HEK293T (cell line): ENCODE data around the gene NOL9.

ENCODE experiments used
- CTCF ChIA-PET: fragments of 350-600 bp; formaldehyde crosslinking; extraction: SDS; loops from one replicate; lab custom pipeline; 2021; ENCODE audit warnings: antibody characterized with exemption, inconsistent platforms; lab: Yijun Ruan, JAX
- POLR2A ChIA-PET: fragments of 350-600 bp; formaldehyde crosslinking; extraction: SDS; loops from one replicate; lab custom pipeline; 2020; ENCODE audit warnings: antibody characterized with exemption, inconsistent platforms; lab: Yijun Ruan, JAX
- DNase-seq: peaks from one replicate; pipeline ENCODE4 v3.0.0; 2012; ENCODE audit warnings: mixed read lengths; ENCODE audit errors: extremely low spot score
- ARNT ChIP-seq: fragments of 450-650 bp; IDR thresholded peaks from 2 replicates; pipeline ENCODE4 v1.6.1; 2017; ENCODE audit warnings: mild to moderate bottlenecking
- BHLHE40 ChIP-seq: fragments of 450-650 bp; IDR thresholded peaks from 2 replicates; pipeline ENCODE4 v1.6.1; 2016; ENCODE audit warnings: mild to moderate bottlenecking, moderate library complexity, borderline replicate concordance
- CTBP1 ChIP-seq: fragments of 450-650 bp; IDR thresholded peaks from 2 replicates; pipeline ENCODE4 v1.6.1; 2016; ENCODE audit warnings: borderline replicate concordance
- ELF4 ChIP-seq: fragments of 450-650 bp; IDR thresholded peaks from 2 replicates; pipeline ENCODE4 v1.6.1; 2017; ENCODE audit warnings: antibody characterized with exemption
- FOXA1 ChIP-seq: fragments of 450-650 bp; IDR thresholded peaks from 2 replicates; pipeline ENCODE4 v1.6.1; 2016; ENCODE audit warnings: mild to moderate bottlenecking
- FOXK2 ChIP-seq: fragments of 450-650 bp; IDR thresholded peaks from 2 replicates; pipeline ENCODE4 v1.6.1; 2016; ENCODE audit warnings: mild to moderate bottlenecking
- FOXM1 ChIP-seq: fragments of 450-650 bp; IDR thresholded peaks from 2 replicates; pipeline ENCODE4 v1.6.1; 2017; ENCODE audit warnings: mild to moderate bottlenecking, borderline replicate concordance
- HDGF ChIP-seq: fragments of 450-650 bp; IDR thresholded peaks from 2 replicates; pipeline ENCODE4 v1.6.1; 2017; ENCODE audit warnings: antibody characterized with exemption, borderline replicate concordance
- L3MBTL2 ChIP-seq: fragments of 450-650 bp; conservative IDR thresholded peaks from 2 replicates; pipeline ENCODE4 v1.6.1; 2016; ENCODE audit warnings: mild to moderate bottlenecking
- LEF1 ChIP-seq: fragments of 450-650 bp; IDR thresholded peaks from 2 replicates; pipeline ENCODE4 v1.6.1; 2017; ENCODE audit warnings: mild to moderate bottlenecking, borderline replicate concordance
- NFRKB ChIP-seq: fragments of 450-650 bp; IDR thresholded peaks from 2 replicates; pipeline ENCODE4 v1.6.1; 2016; ENCODE audit warnings: mild to moderate bottlenecking, moderate library complexity
- PKNOX1 ChIP-seq: fragments of 450-650 bp; IDR thresholded peaks from 2 replicates; pipeline ENCODE4 v1.6.1; 2016
- SP1 ChIP-seq: fragments of 450-650 bp; IDR thresholded peaks from 2 replicates; pipeline ENCODE4 v1.6.1; 2017
- SUZ12 ChIP-seq: fragments of 450-650 bp; IDR thresholded peaks from 2 replicates; pipeline ENCODE4 v1.6.1; 2016; ENCODE audit warnings: mild to moderate bottlenecking
- TARDBP ChIP-seq: fragments of 450-650 bp; IDR thresholded peaks from 2 replicates; pipeline ENCODE4 v1.6.1; 2016
- ZNF384 ChIP-seq: fragments of 450-650 bp; IDR thresholded peaks from 2 replicates; pipeline ENCODE4 v1.6.1; 2016

The NOL9 gene

GRCh38 chr1:6507461-6507911, 46.8 kb downstream of the NOL9 start:
- ChIA-PET POLR2A (interaction anchor here (1.3 to 1.4 kb wide), 2 partner anchors 9 to 95 kb away, joined by 3 to 4 read pairs; partner anchors contain the start of gene KLHL21), CTCF (interaction anchor here (0.6 to 1.4 kb wide), 2 partner anchors 16 to 1936 kb away, joined by 3 to 5 read pairs; no protein-coding TSS in a partner anchor)
- TF ChIP-seq ZNF384 = no peak
- TF ChIP-seq ARNT = no peak
- no peak for TF ChIP-seq LEF1
- TF ChIP-seq PKNOX1 = no peak
- no peak for TF ChIP-seq HDGF
- no peak for TF ChIP-seq BHLHE40
- TF ChIP-seq L3MBTL2 = no peak
- TF ChIP-seq SP1 = no peak
- TF ChIP-seq ELF4 = no peak
- no peak for TF ChIP-seq TARDBP
- no peak for DNase-seq

GRCh38 chr1:6507037-6507428, 47.3 kb downstream of the NOL9 start:
- CTCF ChIA-PET = interaction anchor here (0.6 to 1.4 kb wide), 2 partner anchors 16 to 1936 kb away, joined by 3 to 5 read pairs; no protein-coding TSS in a partner anchor
- TF ChIP-seq NFRKB (no peak), SP1 (no peak), ZNF384 (no peak), SUZ12 (no peak)
- no peak for DNase-seq
- POLR2A ChIA-PET = interaction anchor here (1.3 to 1.4 kb wide), 2 partner anchors 9 to 96 kb away, joined by 3 to 4 read pairs; partner anchors contain the start of gene KLHL21

GRCh38 chr1:6506210-6507036, 47.9 kb downstream of the NOL9 start:
- ChIA-PET CTCF (interaction anchor here (0.6 to 1.4 kb wide), 3 partner anchors 17 to 1937 kb away, joined by 3 to 5 read pairs (median 4); no protein-coding TSS in a partner anchor), POLR2A (interaction anchor here (1.4 kb wide), 1 partner anchor 8 kb away, joined by 4 read pairs; no protein-coding TSS in a partner anchor)
- no peak for TF ChIP-seq BHLHE40
- TF ChIP-seq SP1 = no peak
- no peak for TF ChIP-seq LEF1
- TF ChIP-seq CTBP1 = no peak
- TF ChIP-seq HDGF = no peak
- no peak for TF ChIP-seq ELF4
- no peak for TF ChIP-seq ARNT
- TF ChIP-seq SUZ12 = no peak
- TF ChIP-seq ZNF384 = no peak
- TF ChIP-seq PKNOX1 = no peak
- TF ChIP-seq TARDBP = no peak
- TF ChIP-seq L3MBTL2 = no peak
- TF ChIP-seq FOXA1 = no peak
- no peak for TF ChIP-seq FOXM1
- no peak for TF ChIP-seq NFRKB
- DNase-seq = no peak

GRCh38 chr1:6505367-6506209, 48.7 kb downstream of the NOL9 start:
- CTCF ChIA-PET = interaction anchor here (1.4 kb wide), 1 partner anchor 19 kb away, joined by 4 read pairs; no protein-coding TSS in a partner anchor
- POLR2A ChIA-PET = interaction anchor here (1.4 kb wide), 1 partner anchor 7 kb away, joined by 4 read pairs; no protein-coding TSS in a partner anchor
- no peak for TF ChIP-seq ZNF384
- TF ChIP-seq CTBP1 = no peak
- no peak for TF ChIP-seq LEF1
- no peak for TF ChIP-seq ARNT
- no peak for TF ChIP-seq SP1
- TF ChIP-seq FOXM1 = no peak
- TF ChIP-seq ELF4 = no peak
- no peak for TF ChIP-seq BHLHE40
- TF ChIP-seq FOXA1 = no peak
- no peak for TF ChIP-seq TARDBP
- no peak for TF ChIP-seq FOXK2
- no peak for TF ChIP-seq SUZ12
- TF ChIP-seq L3MBTL2 = no peak
- no peak for TF ChIP-seq HDGF
- no peak for DNase-seq

- CTCF ChIA-PET = no interaction called here
- no peak for TF ChIP-seq BHLHE40
- TF ChIP-seq FOXK2 = no peak
- TF ChIP-seq ARNT = no peak
- TF ChIP-seq FOXM1 = no peak
- POLR2A ChIA-PET = no interaction called here
- DNase-seq = no peak
Observed at GRCh38 chr1:6504887-6505286, 49.4 kb downstream of the NOL9 start.
